Occipital lobe (tissue), 2 donors: ENCODE results near the gene CNPY2. TPM values are rescaled to one million over a fixed set of nuclear protein-coding genes. Genes with fewer than 3 reads are reported as not detected.
"Not testable (repeated sequence)": the region's sequence is repeated elsewhere in the genome, so short reads cannot be mapped to it uniquely, and the experiment has no call there.

Experiments
- DNase-seq: peaks from one replicate; lab custom pipeline; 2025; lab: John Stamatoyannopoulos, UW
- total RNA-seq: library from RNA; depleted of rRNA; stranded (reverse); fragments of >200 nt; gene quantifications from one replicate; pipeline ENCODE4 v1.2.3, GENCODE V29; 2014

The CNPY2 gene
- total RNA-seq, 1 donor from 2014 or later: 40.4 TPM

- DNase-seq: peak; percentile 90
Measured at GRCh38 chr12:56333679-56334489, 18.1 kb upstream of the CNPY2 start, which contains the start of gene PAN2. Gene PAN2 (minus strand): TSS chr12:56334000. CDS start chr12:56333094, 906 bp downstream.

GRCh38 chr12:56333197-56333678, 17.4 kb upstream of the CNPY2 start:
- DNase-seq: no peak

- no peak for DNase-seq
Measured at GRCh38 chr12:56332512-56333196, 16.9 kb upstream of the CNPY2 start.

- DNase-seq: no peak
Measured at GRCh38 chr12:56330936-56331490, 15.2 kb upstream of the CNPY2 start.

- DNase-seq: no peak
Measured at GRCh38 chr12:56326533-56326932, 10.7 kb upstream of the CNPY2 start.

GRCh38 chr12:56326126-56326525, 10.3 kb upstream of the CNPY2 start:
- DNase-seq: no peak

- no peak for DNase-seq
Measured at GRCh38 chr12:56324206-56324605, 8.4 kb upstream of the CNPY2 start.

GRCh38 chr12:56321610-56322009, 5.8 kb upstream of the CNPY2 start:
- not testable (repeated sequence) for DNase-seq

- no peak for DNase-seq
Measured at GRCh38 chr12:56321027-56321426, 5.2 kb upstream of the CNPY2 start.

GRCh38 chr12:56317675-56318074, 1.9 kb upstream of the CNPY2 start:
- no peak for DNase-seq

GRCh38 chr12:56315249-56315621, 553 bp downstream of the CNPY2 start:
- no peak for DNase-seq

GRCh38 chr12:56311003-56311402, 4.8 kb downstream of the CNPY2 start:
- no peak for DNase-seq

GRCh38 chr12:56308714-56309113, 7.1 kb downstream of the CNPY2 start:
- no peak for DNase-seq

- DNase-seq: no peak
Measured at GRCh38 chr12:56307221-56307965, 8.4 kb downstream of the CNPY2 start.

GRCh38 chr12:56304872-56305590, 10.8 kb downstream of the CNPY2 start:
- DNase-seq: no peak

- no peak for DNase-seq
Measured at GRCh38 chr12:56304276-56304675, 11.5 kb downstream of the CNPY2 start.

- DNase-seq: no peak
Measured at GRCh38 chr12:56300644-56301464, 14.9 kb downstream of the CNPY2 start.

- peak; percentile 97 for DNase-seq
Measured at GRCh38 chr12:56299853-56300643, 15.7 kb downstream of the CNPY2 start, which contains the start of gene CS. Gene CS (minus strand): TSS chr12:56300330. CDS start chr12:56300201, 129 bp downstream.

- peak; percentile 51 for DNase-seq
Measured at GRCh38 chr12:56299308-56299852, 16.4 kb downstream of the CNPY2 start.
